GM12801 (cell line): Measurements from ENCODE around the gene CSMD2.

Experiments used
- CTCF ChIP-seq: IDR thresholded peaks from one replicate; pipeline ENCODE4 v1.5.1; 2011; ENCODE audit warnings: control low read depth; ENCODE audit not compliant: insufficient read length; ENCODE audit errors: extremely low read depth

Gene CSMD2

GRCh38 chr1:34007760-34008159 lies 157.3 kb downstream of the CSMD2 start:
- no peak for TF ChIP-seq CTCF

GRCh38 chr1:34005309-34005708 lies 159.7 kb downstream of the CSMD2 start:
- TF ChIP-seq CTCF = no peak

DNA sequence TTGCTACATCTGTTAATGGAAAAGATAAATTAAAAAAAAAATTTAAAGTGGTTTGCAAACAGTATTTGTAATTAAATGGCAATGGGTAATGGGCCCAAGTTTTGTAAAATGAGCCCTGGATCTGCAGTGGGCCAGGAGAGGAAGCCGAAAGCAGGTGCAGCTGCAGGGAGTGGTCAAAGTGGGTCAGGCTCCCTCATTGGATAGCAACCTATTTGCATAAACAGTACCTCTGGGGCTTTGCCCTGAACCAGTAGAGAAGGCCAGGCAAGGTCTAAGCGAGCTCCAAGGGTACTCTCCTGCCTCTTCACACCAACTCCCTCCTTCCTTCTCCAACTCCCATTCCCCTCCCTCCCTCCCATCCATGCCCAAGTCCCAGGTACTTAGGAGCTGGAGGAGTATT lies 162.2 kb downstream of the CSMD2 start:
- no peak for TF ChIP-seq CTCF

GRCh38 chr1:33997127-33998036 lies 167.6 kb downstream of the CSMD2 start:
- TF ChIP-seq CTCF = no peak

GRCh38 chr1:33996281-33996680 lies 168.7 kb downstream of the CSMD2 start:
- no peak for TF ChIP-seq CTCF

DNA sequence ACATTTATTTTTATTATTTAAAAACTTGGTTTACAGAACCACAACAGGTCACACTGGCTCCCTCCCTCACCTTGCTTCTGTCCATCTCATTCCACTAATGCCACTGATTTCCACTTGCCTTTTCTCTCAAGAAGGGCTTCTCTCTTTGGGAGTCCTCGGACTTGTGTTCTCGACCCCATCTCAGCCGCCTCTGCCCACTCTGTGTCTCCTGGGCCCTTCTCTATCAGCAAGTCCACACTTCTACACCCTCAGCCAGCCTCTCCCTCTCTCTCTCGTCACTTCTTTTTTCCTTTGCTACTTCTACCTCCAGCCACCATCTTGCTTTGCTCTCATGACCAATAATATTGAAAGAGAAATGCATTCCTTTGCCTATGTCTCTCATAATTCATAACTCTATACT lies 171.7 kb downstream of the CSMD2 start:
- no peak for TF ChIP-seq CTCF

- no peak for TF ChIP-seq CTCF
Observed at GRCh38 chr1:33990281-33990680, 174.7 kb downstream of the CSMD2 start.
